Adrenal gland (tissue), 12 donors: ENCODE data around the gene SEC16A. TPM values are rescaled to one million over a fixed set of nuclear protein-coding genes. Genes with fewer than 3 reads are reported as not detected.

Source experiments
- DNase-seq, 7 donors: peaks; one replicate each; pipeline ENCODE4 v3.0.0-alpha.2; 2019 to 2020
- H3K27ac ChIP-seq, 5 donors: fragments of 200-600 bp; sonication (generic) in 4 of 5; 1 replicate in 3 of 5; 2 replicates in 2 of 5; pipeline versions ENCODE4 v1.5.1 to v1.8.0; 2016 to 2020; ENCODE audit warnings: mild to moderate bottlenecking in 1 of 5
- H3K27me3 ChIP-seq: fragments of 200-600 bp; 2 replicates; pipeline ENCODE4 v1.8.0; 2021
- H3K36me3 ChIP-seq, 2 donors: fragments of 200-600 bp; replicated peaks in 1 of 2; 1 replicate in 1 of 2; 2 replicates in 1 of 2; pipeline versions ENCODE4 v1.5.1 to v1.8.0; 2018 to 2022
- H3K4me1 ChIP-seq, 2 donors: fragments of 200-600 bp; replicated peaks in 1 of 2; 1 replicate in 1 of 2; 2 replicates in 1 of 2; pipeline versions ENCODE4 v1.5.1 to v1.8.0; 2018 to 2021
- H3K4me3 ChIP-seq, 4 donors: fragments of 200-600 bp; sonication (generic) in 3 of 4; one replicate each; pipeline ENCODE4 v1.5.1; 2016 to 2018
- H3K9me3 ChIP-seq, 3 donors: fragments of 200-600 bp; sonication (generic) in 1 of 3; replicated peaks in 1 of 3; 1 replicate in 2 of 3; 2 replicates in 1 of 3; pipeline versions ENCODE4 v1.5.1 to v1.8.0; 2016 to 2021
- POLR2A ChIP-seq, 2 donors: fragments of 450-650 bp; IDR thresholded peaks; one replicate each; pipeline ENCODE4 v1.6.1; 2017; ENCODE audit warnings: antibody characterized with exemption in 2 of 2, mild to moderate bottlenecking in 2 of 2, moderate library complexity in 1 of 2
- WGBS, 4 donors: extraction: QIAGEN DNeasy Blood & Tissue Kit in 2 of 4; methylation state at CpG; one replicate each; pipeline versions ENCODE4 v1.1.5 to v1.1.7; 2013 to 2017; 5-methylcytosine and 5-hydroxymethylcytosine counted together
- intact Hi-C, 2 donors: fragments of 100-400 bp; cut with DNase I; formaldehyde crosslinking; loops; one replicate each; pipeline versions ENCODE4 v1.14.1 to v1.15.0; 2022 to 2023
- polyA plus RNA-seq, 3 donors: library from polyadenylated mRNA; stranded (reverse); fragments of 200-250 nt in 2 of 3; fragments of 350-450 nt in 1 of 3; fragmentation: Illumina TruSeq in 1 of 3; extraction: RNeasy Lipid Tissue Mini Kit (QIAGEN cat#74804) in 1 of 3; gene quantifications; one replicate each; pipeline ENCODE4 v1.2.3, GENCODE V29; 2013 to 2014
- total RNA-seq, 9 donors: library from RNA; depleted of rRNA in 4 of 9; stranded (reverse); fragments of >200 nt in 4 of 9; fragments of 120-200 nt in 1 of 9; fragmentation: NEBNext Ultra II Directional in 1 of 9; extraction: Animal tissue kit (Norgen Biotek cat#: 25700) in 1 of 9; gene quantifications; one replicate each; pipeline versions ENCODE4 v1.1.0 to v1.2.4, GENCODE V29; 2013 to 2023
- TF ChIP-seq, protein P1 (sequence below), 6 experiments: fragments of 450-650 bp in 4 of 6; fragments of 200-600 bp in 2 of 6; sonication (generic) in 1 of 6; IDR thresholded peaks; 1 replicate in 5 of 6; 2 replicates in 1 of 6; pipeline versions ENCODE4 v1.5.1 to v1.8.0; 2016 to 2021; ENCODE audit warnings: antibody characterized with exemption in 6 of 6, mild to moderate bottlenecking in 2 of 6, moderate library complexity in 1 of 6
- donor health status: healthy with polysubstance abuse.
- donor health status: Bipolar disorder and iron deficiency.
- donor health status: DM: yes; HTN: yes; CAD: no.
- donor health status: DM: no; HTN: no; CAD: no.
- donor health status: DM: no; HTN: no; CAD: no.
- donor health status: DM: yes; HTN: yes; CAD: no.

Gene SEC16A
- total and polyA plus RNA-seq, 12 donors = 18.8 to 107 (median 56.5) TPM

DNA sequence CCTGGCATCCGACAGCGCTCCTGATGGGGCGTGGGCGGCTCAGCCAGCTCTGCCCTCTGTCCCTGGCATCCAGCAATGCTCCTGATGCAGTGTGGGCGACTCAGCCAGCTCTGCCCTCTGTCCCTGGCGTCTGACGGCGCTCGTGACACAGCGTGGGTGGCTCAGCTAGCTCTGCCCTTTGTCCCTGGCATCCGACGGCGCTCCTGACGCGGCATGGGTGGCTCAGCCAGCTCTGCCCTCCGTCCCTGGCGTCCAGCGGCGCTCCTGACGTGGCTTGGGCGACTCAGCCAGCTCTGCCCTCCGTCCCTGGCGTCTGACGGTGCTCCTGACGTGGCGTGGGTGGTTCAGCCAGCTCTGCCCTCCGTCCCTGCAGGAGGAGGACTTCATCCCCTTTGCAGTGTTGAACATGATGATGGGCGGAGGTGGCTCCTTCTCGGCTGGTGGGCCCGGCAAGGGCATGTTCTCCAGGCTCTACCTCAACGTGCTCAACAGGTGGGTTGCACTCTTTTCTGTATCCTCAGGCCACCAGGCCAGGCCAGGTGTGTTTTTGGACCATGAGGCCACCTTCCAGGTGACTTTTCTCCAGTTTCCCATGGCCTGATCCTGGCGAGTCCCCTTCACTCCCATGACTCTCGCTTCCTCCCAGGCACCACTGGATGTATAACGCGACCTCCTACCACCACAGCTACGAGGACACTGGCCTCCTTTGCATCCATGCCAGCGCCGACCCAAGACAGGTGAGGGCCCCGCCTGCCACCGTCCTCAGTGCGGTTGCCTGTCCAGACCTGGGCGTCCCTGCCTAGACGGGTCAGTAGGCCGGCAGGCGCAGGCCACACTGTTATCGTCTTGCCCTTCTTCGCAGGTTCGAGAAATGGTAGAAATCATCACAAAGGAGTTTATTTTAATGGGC, 64.4 kb downstream of the SEC16A start:
- H3K27me3 ChIP-seq = no peaks in the 10 kb centered on the region
- 89 to 93% (median 92%) methylated on average over 33 to 48 of the region's 48 CpGs for WGBS, 4 donors
- peaks cover 0 to 100% of the 10 kb centered on the region in 2 donors for H3K36me3 ChIP-seq
- H3K27ac ChIP-seq = no peak overlapping the region
- H3K4me3 ChIP-seq = no peak overlapping the region
- DNase-seq = no peak
- H3K4me1 ChIP-seq = no peaks in the 10 kb centered on the region
- intact Hi-C loops = no loop called here
- TF ChIP-seq, protein P1, sequence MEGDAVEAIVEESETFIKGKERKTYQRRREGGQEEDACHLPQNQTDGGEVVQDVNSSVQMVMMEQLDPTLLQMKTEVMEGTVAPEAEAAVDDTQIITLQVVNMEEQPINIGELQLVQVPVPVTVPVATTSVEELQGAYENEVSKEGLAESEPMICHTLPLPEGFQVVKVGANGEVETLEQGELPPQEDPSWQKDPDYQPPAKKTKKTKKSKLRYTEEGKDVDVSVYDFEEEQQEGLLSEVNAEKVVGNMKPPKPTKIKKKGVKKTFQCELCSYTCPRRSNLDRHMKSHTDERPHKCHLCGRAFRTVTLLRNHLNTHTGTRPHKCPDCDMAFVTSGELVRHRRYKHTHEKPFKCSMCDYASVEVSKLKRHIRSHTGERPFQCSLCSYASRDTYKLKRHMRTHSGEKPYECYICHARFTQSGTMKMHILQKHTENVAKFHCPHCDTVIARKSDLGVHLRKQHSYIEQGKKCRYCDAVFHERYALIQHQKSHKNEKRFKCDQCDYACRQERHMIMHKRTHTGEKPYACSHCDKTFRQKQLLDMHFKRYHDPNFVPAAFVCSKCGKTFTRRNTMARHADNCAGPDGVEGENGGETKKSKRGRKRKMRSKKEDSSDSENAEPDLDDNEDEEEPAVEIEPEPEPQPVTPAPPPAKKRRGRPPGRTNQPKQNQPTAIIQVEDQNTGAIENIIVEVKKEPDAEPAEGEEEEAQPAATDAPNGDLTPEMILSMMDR (IDR thresholded peaks at IDR 0.05) = no peak
- TF ChIP-seq POLR2A (IDR thresholded peaks at IDR 0.05) = no peak
- H3K9me3 ChIP-seq = no peaks in the 10 kb centered on the region

- intact Hi-C loops = no loop called here
- no peak overlapping the region for H3K27ac ChIP-seq
- peaks cover 0 to 96% of the 10 kb centered on the region in 2 donors for H3K36me3 ChIP-seq
Observed at GRCh38 chr9:136416914-136417313, 65.9 kb downstream of the SEC16A start.

DNA sequence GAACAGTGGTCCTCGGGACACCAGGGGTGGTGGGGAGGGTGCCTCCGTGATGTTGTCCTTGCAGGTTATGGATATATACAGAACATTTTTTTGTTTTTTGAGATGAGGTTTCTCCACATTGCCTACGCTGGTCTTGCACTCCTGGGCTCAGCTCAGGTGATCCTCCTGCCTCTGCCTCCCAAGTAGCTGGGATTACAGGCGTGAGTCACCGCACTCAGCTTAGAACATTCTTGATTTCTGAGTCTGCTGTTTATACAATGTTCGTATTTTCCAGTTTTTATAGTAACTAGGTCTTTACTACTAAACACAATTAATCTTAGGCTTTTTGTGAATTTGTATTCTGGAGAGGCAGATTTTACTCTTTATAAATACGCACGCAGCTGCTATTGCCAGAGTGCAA, 66.4 kb downstream of the SEC16A start:
- intact Hi-C loops = no loop called here
- H3K4me1 ChIP-seq = peaks cover 2 to 10% of the 10 kb centered on the region in 2 donors
- no peak overlapping the region for H3K27ac ChIP-seq

More at GRCh38 chr9:136416914-136417313, 65.9 kb downstream of the SEC16A start:
- H3K27me3 ChIP-seq = no peaks in the 10 kb centered on the region
- H3K4me1 ChIP-seq = peaks cover 0 to 5% of the 10 kb centered on the region in 2 donors
- TF ChIP-seq, protein P1 (IDR thresholded peaks at IDR 0.05) = no peak
- TF ChIP-seq POLR2A (IDR thresholded peaks at IDR 0.05) = no peak
- WGBS, 4 donors = 81 to 92% (median 91%) methylated on average over 15 to 19 of the region's 19 CpGs
- DNase-seq = no peak
- H3K4me3 ChIP-seq = no peak overlapping the region
- H3K9me3 ChIP-seq = no peaks in the 10 kb centered on the region

GRCh38 chr9:136412962-136413361, 69.9 kb downstream of the SEC16A start:
- Histone ChIP-seq H3K27ac (no peak overlapping the region), H3K4me1 (peaks cover 18 to 26% of the 10 kb centered on the region in 2 donors), H3K36me3 (peaks cover 0 to 56% of the 10 kb centered on the region in 2 donors), H3K27me3 (no peaks in the 10 kb centered on the region), H3K4me3 (no peak overlapping the region), H3K9me3 (no peaks in the 10 kb centered on the region)
- TF ChIP-seq, protein P1 (IDR thresholded peaks at IDR 0.05) = no peak
- no peak for TF ChIP-seq POLR2A (IDR thresholded peaks at IDR 0.05)
- WGBS, 4 donors = 56 to 74% (median 69%) methylated on average over 9 of the region's 9 CpGs
- intact Hi-C loops = no loop called here
- no peak for DNase-seq

More for the DNA sequence above, 66.4 kb downstream of the SEC16A start:
- Histone ChIP-seq H3K36me3 (peaks cover 0 to 91% of the 10 kb centered on the region in 2 donors), H3K4me3 (no peak overlapping the region), H3K27me3 (no peaks in the 10 kb centered on the region), H3K9me3 (no peaks in the 10 kb centered on the region)
- DNase-seq = no peak
- TF ChIP-seq, protein P1 (IDR thresholded peaks at IDR 0.05) = no peak
- TF ChIP-seq POLR2A (IDR thresholded peaks at IDR 0.05) = no peak
- 96 to 98% (median 97%) methylated on average over 8 of the region's 8 CpGs for WGBS, 4 donors
